RCC 7860 (cell line): ENCODE data around the gene RCOR1.
"Not testable (repeated sequence)": the region's sequence is repeated elsewhere in the genome, so short reads cannot be mapped to it uniquely, and the experiment has no call there.

ENCODE experiments used
- DNase-seq: peaks from one replicate; pipeline ENCODE4 v3.0.0-alpha.2; 2015; ENCODE audit warnings: low spot score
- FAIRE-seq: peaks from 2 replicates; lab custom pipeline; 2012; peaks lifted over from hg19 to GRCh38; lab: Jason Lieb, UNC

Gene RCOR1

DNA sequence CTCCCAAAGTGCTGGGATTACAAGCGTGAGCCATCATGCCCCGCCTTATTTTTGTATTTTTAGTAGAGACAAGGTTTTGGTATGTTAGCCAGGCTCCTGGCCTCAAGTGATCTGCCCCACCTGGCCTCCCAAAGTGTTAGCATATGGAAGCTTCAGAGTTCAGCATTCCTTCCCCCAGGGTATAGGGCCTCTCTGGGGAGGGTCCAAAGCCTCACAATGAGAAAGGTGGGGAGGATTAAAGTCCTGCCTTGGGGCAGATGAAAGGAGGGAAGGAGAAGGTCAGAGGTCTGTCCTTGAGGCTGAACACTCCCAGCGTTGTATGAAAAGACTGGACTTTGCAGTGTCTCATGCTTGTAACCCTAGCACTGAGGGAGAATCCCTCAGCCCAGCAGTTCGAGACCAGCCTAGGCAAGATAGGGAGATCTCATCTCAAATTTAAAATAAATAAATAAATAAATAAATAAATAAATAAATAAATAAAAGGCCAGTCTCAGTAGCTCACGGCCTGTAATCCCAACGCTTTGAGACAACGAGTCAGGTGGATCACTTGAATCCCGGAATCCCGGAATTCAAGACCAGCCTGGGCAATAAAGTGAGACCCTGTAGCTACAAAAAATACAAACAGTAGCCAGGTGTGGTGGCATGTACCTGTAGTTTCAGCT lies 22.0 kb upstream of the RCOR1 start:
- FAIRE-seq = no peak
- no peak for DNase-seq

GRCh38 chr14:102571043-102571442 lies 21.4 kb upstream of the RCOR1 start:
- no peak for DNase-seq
- FAIRE-seq = no peak

DNA sequence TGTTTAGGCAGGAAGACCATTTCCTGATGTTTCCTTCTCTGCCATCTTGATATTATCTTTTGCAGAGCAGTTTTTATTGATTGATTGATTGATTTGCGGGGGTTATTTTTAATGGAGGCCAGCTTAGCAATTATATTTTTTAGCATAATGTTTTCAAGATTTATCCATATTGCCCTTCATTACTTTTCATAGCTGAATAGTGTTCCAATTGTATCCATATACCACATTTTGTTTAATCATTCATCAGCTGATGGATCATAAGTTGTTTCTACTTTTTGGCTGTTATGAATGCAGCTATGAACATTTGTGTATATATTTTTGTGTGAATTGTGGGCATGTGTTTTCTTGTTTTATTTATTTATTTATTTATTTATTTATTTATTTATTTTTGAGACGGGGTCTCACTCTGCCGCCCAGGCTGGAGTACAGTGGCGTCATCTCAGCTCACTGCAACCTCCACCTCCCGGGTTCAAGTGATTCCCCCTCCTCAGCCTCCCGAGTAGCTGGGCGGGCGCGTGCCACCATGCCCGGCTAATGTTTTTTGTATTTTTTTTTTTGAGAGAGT lies 20.9 kb upstream of the RCOR1 start:
- FAIRE-seq (no peak), DNase-seq (no peak)

GRCh38 chr14:102573161-102573560 lies 19.3 kb upstream of the RCOR1 start:
- FAIRE-seq, DNase-seq: not testable (repeated sequence)

DNA sequence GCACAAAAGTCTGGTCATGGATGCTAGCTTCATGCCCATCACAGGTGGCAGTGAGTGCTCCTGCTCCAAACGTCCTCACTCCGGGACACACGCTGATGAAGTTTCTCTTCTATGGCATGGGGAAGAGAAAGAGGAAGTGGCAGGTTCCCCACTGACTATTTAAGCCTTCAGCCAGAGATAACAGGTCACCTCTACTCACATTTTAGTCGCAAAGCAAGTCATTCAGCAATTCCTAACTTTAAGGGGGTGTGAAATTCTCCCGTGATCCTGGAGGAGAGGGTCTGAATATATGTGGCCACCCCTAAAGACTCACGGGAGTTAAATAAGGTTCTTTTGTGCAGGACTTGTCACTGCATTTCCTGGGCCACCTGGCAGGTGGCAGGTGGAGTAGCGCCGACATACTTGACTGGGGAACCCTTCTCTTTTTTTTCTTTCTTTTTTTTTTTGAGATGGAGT lies 18.8 kb upstream of the RCOR1 start:
- no peak for DNase-seq
- no peak for FAIRE-seq

- no peak for FAIRE-seq
Measured at GRCh38 chr14:102574281-102575159, 17.9 kb upstream of the RCOR1 start.

DNA sequence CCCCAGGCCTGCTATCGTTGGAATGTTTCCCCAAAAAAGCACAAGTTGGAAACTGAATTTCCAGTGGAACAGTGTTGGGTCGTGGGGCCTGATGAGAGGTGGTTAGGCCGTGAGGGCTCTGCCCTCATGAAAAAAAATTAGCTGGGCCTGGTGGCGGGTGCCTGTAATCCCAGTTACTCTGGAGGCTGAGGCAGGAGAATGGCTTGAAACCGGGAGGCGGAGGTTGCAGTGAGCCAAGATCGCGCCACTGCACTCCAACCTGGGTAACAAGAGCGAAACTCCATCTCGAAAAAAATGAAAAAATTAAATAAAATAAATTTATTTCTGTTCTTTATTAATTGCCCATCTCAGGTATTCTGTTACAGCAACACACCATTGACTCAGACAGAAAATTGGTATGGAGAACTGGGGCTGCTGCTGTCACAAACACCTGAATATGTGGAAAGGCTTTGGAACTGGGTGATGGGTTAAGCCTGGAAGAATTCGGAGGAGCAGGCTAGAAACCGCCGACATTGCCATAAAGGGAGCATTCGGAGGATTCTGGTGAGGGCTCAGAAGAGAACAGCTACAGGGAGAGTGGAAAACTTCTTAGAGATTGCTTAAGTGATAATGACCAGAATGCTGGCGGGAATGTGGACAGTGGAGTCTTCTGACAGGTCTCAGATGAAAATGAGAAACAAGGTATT lies 17.1 kb upstream of the RCOR1 start:
- FAIRE-seq (no peak), DNase-seq (no peak)

More at GRCh38 chr14:102574281-102575159, 17.9 kb upstream of the RCOR1 start:
- DNase-seq = no peak

- FAIRE-seq, DNase-seq: not testable (repeated sequence)
Measured at GRCh38 chr14:102575846-102576428, 16.5 kb upstream of the RCOR1 start.

- no peak for DNase-seq
- no peak for FAIRE-seq
Measured at GRCh38 chr14:102578821-102579220, 13.6 kb upstream of the RCOR1 start.

DNA sequence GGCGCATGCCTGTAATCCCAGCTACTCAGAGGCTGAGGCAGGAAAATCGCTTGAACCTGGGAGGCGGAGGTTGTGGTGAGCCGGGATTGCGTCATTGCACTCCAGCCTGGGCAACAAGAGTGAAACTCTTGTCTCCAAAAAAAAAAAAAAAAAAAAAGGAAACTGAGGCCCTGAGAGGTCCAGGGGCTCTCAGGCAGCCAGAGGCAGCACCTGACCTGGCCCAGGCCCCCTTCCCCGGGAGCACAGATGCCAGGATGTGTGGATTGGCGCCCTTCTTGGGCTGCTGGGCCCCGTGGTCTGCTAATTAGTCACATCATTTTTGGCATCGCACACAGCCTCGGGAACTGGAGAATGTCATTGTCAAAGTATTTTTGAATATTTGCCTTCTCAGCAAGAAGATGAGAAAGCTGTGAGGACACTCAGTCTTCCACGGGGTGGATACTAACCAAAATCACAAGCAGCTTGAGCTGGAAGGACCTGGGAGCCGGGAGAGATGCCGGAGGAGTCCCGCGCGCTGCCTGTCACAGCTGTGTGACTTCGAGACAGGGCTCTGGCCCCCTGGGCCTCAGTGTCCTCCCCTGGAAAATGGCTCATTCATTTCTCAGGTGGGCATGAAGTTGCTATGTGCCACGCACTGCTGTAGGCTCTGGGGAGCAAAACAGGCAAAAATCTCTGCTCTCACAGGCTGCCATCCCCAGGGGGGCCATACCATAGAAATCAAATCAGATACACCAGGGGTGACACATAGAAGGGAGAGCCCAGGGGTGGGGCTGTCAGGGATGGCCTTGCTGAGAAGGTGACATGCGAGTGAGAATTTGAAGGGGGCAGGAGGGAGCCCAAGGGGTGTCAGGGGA lies 12.5 kb upstream of the RCOR1 start:
- peak; percentile 75 for DNase-seq
- FAIRE-seq = no peak

DNA sequence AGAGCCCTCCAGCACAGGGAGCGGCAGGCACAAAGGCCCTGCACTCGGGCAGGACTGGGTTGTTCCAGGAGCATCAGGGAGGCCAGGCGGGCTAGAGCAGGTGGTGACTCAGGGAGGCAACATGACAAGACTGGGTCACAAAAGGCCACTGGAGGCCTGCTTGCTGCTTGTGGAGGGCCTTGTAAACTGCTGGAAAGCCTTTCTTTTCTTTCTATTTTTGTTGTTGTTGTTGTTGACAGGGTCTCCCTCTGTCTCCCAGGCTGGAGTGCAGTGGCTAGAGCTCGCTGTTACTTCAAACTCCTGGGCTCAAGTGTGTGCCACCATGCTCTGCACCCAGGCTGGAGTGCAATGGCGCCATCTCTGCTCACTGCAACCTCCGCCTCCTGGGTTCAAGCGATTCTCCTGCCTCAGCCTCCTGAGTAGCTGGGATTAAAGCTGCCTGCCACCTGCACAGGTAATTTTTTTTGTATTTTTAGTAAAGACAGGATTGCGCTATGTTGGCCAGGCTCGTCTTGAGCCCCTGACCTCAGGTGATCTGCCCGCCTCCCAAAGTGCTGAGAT lies 11.8 kb upstream of the RCOR1 start:
- no peak for DNase-seq
- FAIRE-seq = no peak

DNA sequence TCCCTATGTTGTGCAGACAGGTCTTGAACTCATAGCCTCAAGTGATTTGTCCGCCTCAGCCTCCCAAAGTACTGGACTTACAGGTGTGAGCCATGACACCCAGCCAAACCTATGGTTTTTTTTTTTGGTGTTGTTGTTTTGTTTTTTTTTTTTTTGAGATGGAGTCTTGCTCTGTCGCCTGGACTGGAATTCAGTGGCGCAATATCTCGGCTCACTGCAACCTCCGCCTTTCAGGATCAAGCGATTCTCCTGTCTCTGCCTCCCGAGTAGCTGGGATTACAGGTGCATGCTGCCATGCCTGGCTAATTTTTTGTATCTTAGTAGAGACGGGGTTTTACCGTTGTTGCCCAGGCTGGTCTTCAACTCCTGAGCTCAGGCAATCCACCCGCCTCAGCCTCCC lies 11.3 kb upstream of the RCOR1 start:
- DNase-seq = no peak
- FAIRE-seq = no peak

DNA sequence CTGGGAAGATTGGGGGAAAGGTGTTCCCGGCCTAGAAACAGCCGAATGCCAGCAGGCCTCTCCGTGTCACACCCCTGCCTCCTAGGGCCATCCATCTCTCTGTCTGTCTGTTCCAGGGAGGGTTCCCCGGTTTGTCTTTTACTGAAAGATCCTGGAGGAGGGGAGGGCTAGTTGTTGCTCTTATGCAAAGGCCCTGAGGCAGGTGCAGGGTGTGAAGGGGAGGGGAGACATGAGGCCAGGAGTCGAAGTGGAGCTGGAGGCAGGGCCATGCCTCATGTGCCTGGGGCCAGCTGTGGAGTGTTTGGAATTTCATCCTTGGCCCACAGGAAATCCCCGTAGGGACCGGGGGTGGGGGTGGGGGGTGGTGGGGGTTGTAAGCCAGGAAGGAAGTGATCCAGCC lies 8.7 kb upstream of the RCOR1 start:
- FAIRE-seq = no peak
- DNase-seq = no peak

DNA sequence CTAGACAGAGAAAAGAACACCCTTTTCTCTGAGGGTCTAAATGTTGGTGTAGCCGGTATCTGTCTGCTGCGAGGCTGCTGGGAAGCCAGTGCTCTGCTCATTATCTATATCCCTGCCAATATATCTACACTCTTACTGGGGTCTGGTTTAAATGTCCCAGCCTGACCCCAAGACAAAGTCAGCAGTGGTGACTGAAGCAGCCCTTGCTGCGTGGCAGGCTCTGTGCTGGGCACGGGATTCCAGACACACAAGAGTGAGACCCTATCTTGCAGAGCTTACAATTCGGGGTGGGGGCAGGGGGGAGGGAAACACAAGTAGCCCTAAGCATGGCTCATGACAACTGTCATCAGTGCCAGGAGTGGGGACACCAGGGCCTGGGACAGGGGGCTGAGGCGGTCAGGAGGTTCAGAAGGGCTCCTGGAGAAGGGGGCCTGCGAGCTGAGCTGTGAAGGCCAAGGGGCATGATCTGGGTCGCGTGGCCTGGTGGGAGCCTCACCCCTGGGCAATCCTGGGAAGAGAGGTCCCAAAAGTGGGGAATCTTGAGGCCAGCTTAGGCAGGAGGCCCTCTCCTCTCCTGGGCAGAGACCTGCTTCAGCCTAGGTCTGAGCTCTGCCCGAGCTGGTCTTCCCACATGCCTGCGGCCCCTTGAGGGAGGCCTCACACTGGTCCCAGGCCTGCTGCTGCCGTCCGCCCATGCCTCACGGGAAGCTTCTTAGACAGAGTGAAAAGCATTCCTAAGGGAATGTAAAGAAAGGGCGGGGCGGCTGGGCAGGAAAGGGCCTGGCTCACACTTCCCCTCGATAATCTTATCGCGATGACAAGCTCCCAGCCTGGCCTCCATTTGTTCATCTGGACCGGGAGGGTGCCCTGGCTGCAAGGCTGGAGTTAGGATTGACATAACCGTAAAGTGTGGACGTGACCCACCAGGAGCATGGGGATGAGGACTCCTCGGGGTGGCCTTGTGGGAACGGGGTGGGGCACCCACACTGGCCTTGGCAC lies 7.3 kb upstream of the RCOR1 start:
- FAIRE-seq (no peak), DNase-seq (no peak)

GRCh38 chr14:102586420-102587104 lies 5.9 kb upstream of the RCOR1 start:
- no peak for FAIRE-seq
- no peak for DNase-seq

GRCh38 chr14:102588821-102589220 lies 3.6 kb upstream of the RCOR1 start:
- FAIRE-seq (no peak), DNase-seq (no peak)

DNA sequence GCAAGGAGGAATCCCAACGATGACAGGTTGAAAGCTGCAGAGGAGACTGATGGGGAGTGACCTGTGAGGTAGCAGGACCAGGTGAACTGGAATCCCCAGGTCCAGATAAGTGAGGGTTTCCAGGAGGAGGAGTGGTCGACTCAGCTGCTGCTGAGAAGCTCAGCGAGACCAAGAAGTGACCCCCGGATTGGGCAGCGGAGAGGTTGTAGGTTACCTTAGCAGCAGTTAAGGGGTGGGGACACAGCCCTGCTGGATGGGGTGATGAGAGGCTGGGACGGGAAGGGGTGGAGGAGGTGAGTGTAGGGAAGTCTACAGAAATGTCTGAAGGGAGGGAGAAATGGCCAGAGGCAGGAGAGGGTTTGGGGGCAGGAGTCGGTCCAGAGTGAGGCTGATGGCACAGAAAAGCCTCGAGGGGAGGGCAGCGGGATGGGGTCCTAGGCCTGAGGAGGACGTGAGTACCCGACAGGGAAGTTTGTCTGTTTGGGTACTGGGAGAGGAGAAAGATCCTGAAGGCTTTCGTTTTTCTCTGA lies 2.6 kb upstream of the RCOR1 start:
- FAIRE-seq = no peak

More for the DNA sequence above, 2.6 kb upstream of the RCOR1 start:
- no peak for DNase-seq
